OCI-LY7 (cell line): Measurements from ENCODE around the gene SLF1.

Experiments used
- EZH2phosphoT487 ChIP-seq: fragments of 200-600 bp; sonication (generic); IDR thresholded peaks from 2 replicates; pipeline ENCODE4 v1.6.1; 2018; ENCODE audit warnings: low read depth, borderline replicate concordance, mild to moderate bottlenecking, mixed run types, antibody characterized with exemption, low read length, moderate library complexity, mixed read lengths
- TF ChIP-seq, protein P1 (sequence below): fragments of 200-600 bp; sonication (generic); conservative IDR thresholded peaks from 2 replicates; pipeline ENCODE4 v1.5.1; 2014; ENCODE audit warnings: mild to moderate bottlenecking, antibody characterized with exemption, low read length, moderate library complexity, mixed read lengths

GRCh38 chr5:94571415-94571814 lies 47.1 kb upstream of the SLF1 start:
- TF ChIP-seq, protein P1, sequence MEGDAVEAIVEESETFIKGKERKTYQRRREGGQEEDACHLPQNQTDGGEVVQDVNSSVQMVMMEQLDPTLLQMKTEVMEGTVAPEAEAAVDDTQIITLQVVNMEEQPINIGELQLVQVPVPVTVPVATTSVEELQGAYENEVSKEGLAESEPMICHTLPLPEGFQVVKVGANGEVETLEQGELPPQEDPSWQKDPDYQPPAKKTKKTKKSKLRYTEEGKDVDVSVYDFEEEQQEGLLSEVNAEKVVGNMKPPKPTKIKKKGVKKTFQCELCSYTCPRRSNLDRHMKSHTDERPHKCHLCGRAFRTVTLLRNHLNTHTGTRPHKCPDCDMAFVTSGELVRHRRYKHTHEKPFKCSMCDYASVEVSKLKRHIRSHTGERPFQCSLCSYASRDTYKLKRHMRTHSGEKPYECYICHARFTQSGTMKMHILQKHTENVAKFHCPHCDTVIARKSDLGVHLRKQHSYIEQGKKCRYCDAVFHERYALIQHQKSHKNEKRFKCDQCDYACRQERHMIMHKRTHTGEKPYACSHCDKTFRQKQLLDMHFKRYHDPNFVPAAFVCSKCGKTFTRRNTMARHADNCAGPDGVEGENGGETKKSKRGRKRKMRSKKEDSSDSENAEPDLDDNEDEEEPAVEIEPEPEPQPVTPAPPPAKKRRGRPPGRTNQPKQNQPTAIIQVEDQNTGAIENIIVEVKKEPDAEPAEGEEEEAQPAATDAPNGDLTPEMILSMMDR = no peak
- TF ChIP-seq EZH2phosphoT487 = no peak
